ENCODE data around the gene FAM184A.

FAM184A gene

DNA sequence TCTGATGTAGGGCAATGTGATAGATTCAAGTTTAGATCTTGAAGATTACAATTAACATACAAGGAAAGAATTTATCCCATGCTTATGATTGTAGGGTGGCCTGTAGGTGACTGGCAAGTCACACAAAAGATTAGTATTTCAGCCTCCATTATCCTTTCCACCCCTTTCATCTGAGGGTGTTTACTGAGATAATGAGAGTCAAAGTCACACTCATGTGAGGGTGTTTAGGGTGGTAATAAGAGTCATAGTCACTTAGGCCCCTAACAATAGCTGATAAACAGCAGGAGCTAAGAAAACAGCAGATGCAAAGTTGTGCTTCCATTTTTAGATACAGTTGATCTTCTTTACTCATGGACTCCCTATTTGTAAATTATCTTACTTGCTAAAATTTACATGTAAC, 11.4 kb downstream of the FAM184A start:
- no peak overlapping the region for H3K4me2 ChIP-seq (ENCODE audit: low read depth, low read length, poor library complexity, severe bottlenecking)
- no peaks in the 10 kb centered on the region for H3K79me2 ChIP-seq (ENCODE audit: insufficient read depth, low read length)
- no peak overlapping the region for H2AFZ ChIP-seq (ENCODE audit: low read length)
- no peaks in the 10 kb centered on the region for H3K36me3 ChIP-seq (ENCODE audit: insufficient read depth, low read length)
- H3F3A ChIP-seq (ENCODE audit: low read depth), result no peaks in the 10 kb centered on the region
- no peaks in the 10 kb centered on the region for H3K9me2 ChIP-seq (replicated peaks; ENCODE audit: low read depth, low read length)
- no peak overlapping the region for H3K4me3 ChIP-seq (ENCODE audit: low read length, poor library complexity, severe bottlenecking)
- TF ChIP-seq, protein P1, sequence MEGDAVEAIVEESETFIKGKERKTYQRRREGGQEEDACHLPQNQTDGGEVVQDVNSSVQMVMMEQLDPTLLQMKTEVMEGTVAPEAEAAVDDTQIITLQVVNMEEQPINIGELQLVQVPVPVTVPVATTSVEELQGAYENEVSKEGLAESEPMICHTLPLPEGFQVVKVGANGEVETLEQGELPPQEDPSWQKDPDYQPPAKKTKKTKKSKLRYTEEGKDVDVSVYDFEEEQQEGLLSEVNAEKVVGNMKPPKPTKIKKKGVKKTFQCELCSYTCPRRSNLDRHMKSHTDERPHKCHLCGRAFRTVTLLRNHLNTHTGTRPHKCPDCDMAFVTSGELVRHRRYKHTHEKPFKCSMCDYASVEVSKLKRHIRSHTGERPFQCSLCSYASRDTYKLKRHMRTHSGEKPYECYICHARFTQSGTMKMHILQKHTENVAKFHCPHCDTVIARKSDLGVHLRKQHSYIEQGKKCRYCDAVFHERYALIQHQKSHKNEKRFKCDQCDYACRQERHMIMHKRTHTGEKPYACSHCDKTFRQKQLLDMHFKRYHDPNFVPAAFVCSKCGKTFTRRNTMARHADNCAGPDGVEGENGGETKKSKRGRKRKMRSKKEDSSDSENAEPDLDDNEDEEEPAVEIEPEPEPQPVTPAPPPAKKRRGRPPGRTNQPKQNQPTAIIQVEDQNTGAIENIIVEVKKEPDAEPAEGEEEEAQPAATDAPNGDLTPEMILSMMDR (conservative IDR thresholded peaks at IDR 0.05; ENCODE audit: low read length), result no peak
- TF ChIP-seq EZH2phosphoT487 (IDR thresholded peaks at IDR 0.05; ENCODE audit: borderline replicate concordance), result no peak
- H3K27me3 ChIP-seq (ENCODE audit: insufficient read depth, low read length, poor library complexity, severe bottlenecking), result no peaks in the 10 kb centered on the region
- H3K4me1 ChIP-seq (ENCODE audit: insufficient read depth, low read length, poor library complexity, severe bottlenecking), result no peaks in the 10 kb centered on the region
- H3K9me3 ChIP-seq (ENCODE audit: insufficient read depth, low read depth, low read length), result no peaks in the 10 kb centered on the region
- no peak overlapping the region for H3K9ac ChIP-seq (ENCODE audit: low read depth, low read length, poor library complexity, severe bottlenecking)
- H4K20me1 ChIP-seq (ENCODE audit: insufficient read depth, low read length, poor library complexity, severe bottlenecking), result no peaks in the 10 kb centered on the region

DNA sequence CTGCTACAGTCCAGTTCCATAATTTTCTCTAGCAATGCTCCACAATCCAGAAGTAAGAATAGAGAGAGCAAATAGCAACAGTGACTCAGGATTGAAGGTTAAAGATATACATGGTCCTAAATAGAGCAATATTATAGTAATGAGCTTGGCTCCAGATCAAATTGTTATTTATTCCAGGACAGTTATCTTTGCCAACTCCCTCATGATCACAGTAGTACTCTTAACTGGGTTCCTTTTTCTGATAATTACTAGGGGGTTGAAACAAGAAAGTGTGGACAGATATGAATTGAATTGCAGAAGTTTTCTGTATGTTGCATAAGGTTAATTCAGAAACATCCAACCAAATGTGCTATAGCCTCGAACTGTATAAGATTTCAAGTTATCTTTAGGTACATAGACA, 11.9 kb downstream of the FAM184A start:
- Histone ChIP-seq H3K4me1 (ENCODE audit: insufficient read depth, low read length, poor library complexity, severe bottlenecking) (no peaks in the 10 kb centered on the region), H3K79me2 (ENCODE audit: insufficient read depth, low read length) (no peaks in the 10 kb centered on the region), H3K9ac (ENCODE audit: low read depth, low read length, poor library complexity, severe bottlenecking) (no peak overlapping the region), H3K27me3 (ENCODE audit: insufficient read depth, low read length, poor library complexity, severe bottlenecking) (no peaks in the 10 kb centered on the region), H3K9me3 (ENCODE audit: insufficient read depth, low read depth, low read length) (no peaks in the 10 kb centered on the region), H4K20me1 (ENCODE audit: insufficient read depth, low read length, poor library complexity, severe bottlenecking) (no peaks in the 10 kb centered on the region), H3K4me2 (ENCODE audit: low read depth, low read length, poor library complexity, severe bottlenecking) (no peak overlapping the region), H3K4me3 (ENCODE audit: low read length, poor library complexity, severe bottlenecking) (no peak overlapping the region), H2AFZ (ENCODE audit: low read length) (no peak overlapping the region), H3K36me3 (ENCODE audit: insufficient read depth, low read length) (no peaks in the 10 kb centered on the region), H3F3A (ENCODE audit: low read depth) (no peaks in the 10 kb centered on the region), H3K9me2 (replicated peaks; ENCODE audit: low read depth, low read length) (no peaks in the 10 kb centered on the region)
- TF ChIP-seq EZH2phosphoT487 (IDR thresholded peaks at IDR 0.05; ENCODE audit: borderline replicate concordance), result no peak
- TF ChIP-seq, protein P1 (conservative IDR thresholded peaks at IDR 0.05; ENCODE audit: low read length), result no peak

DNA sequence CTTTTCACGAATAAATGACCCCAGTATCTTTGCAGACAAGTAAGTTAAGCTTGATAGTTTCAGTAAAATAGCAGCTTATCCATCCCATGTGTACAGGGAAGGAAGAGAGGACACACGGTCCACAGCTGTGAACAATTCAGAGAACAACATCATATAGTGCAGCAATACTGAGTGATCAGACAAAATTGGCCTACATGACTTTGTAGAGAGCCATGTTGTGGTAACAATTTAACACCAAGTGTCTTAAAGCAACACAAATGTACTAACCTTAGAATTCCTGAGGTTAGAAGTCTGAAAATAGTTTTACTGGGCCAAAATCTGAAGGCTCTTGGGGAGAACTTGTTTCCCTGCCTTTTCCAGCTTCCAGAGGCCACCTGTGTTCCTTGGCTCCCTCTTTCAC, 12.5 kb downstream of the FAM184A start:
- H3K4me1 ChIP-seq (ENCODE audit: insufficient read depth, low read length, poor library complexity, severe bottlenecking), result no peaks in the 10 kb centered on the region
- H2AFZ ChIP-seq (ENCODE audit: low read length), result no peak overlapping the region
- H3K9ac ChIP-seq (ENCODE audit: low read depth, low read length, poor library complexity, severe bottlenecking), result no peak overlapping the region
- no peaks in the 10 kb centered on the region for H3K9me3 ChIP-seq (ENCODE audit: insufficient read depth, low read depth, low read length)
- no peak overlapping the region for H3K4me2 ChIP-seq (ENCODE audit: low read depth, low read length, poor library complexity, severe bottlenecking)
- no peaks in the 10 kb centered on the region for H3K27me3 ChIP-seq (ENCODE audit: insufficient read depth, low read length, poor library complexity, severe bottlenecking)
- H3F3A ChIP-seq (ENCODE audit: low read depth), result no peaks in the 10 kb centered on the region
- no peaks in the 10 kb centered on the region for H4K20me1 ChIP-seq (ENCODE audit: insufficient read depth, low read length, poor library complexity, severe bottlenecking)
- no peaks in the 10 kb centered on the region for H3K36me3 ChIP-seq (ENCODE audit: insufficient read depth, low read length)
- no peaks in the 10 kb centered on the region for H3K9me2 ChIP-seq (replicated peaks; ENCODE audit: low read depth, low read length)
- H3K79me2 ChIP-seq (ENCODE audit: insufficient read depth, low read length), result no peaks in the 10 kb centered on the region
- TF ChIP-seq, protein P1 (conservative IDR thresholded peaks at IDR 0.05; ENCODE audit: low read length), result no peak
- TF ChIP-seq EZH2phosphoT487 (IDR thresholded peaks at IDR 0.05; ENCODE audit: borderline replicate concordance), result no peak
- no peak overlapping the region for H3K4me3 ChIP-seq (ENCODE audit: low read length, poor library complexity, severe bottlenecking)

Measured in Loucy (cell line).